Stomach smooth muscle (tissue), 2 donors: ENCODE measurements around the gene RBM15B.

Experiments used
- H3K27ac ChIP-seq: one replicate; pipeline ENCODE4 v1.7.0; 2013; ENCODE audit warnings: mild to moderate bottlenecking, low read length, inconsistent platforms
- H3K27me3 ChIP-seq, 2 donors: one replicate each; pipeline ENCODE4 v1.7.0; 2013; ENCODE audit warnings: low read length in 2 of 2; ENCODE audit not compliant: insufficient read depth in 2 of 2, control insufficient read depth in 1 of 2
- H3K36me3 ChIP-seq, 2 donors: one replicate each; pipeline ENCODE4 v1.7.0; 2013; ENCODE audit warnings: low read length in 2 of 2; ENCODE audit not compliant: control insufficient read depth in 2 of 2, insufficient read depth in 2 of 2
- H3K4me1 ChIP-seq: one replicate; pipeline ENCODE4 v1.7.0; 2013; ENCODE audit warnings: low read length; ENCODE audit not compliant: control insufficient read depth, insufficient read depth
- H3K4me3 ChIP-seq, 2 donors: one replicate each; pipeline ENCODE4 v1.7.0; 2013; ENCODE audit warnings: low read length in 2 of 2
- H3K9ac ChIP-seq, 2 donors: one replicate each; pipeline ENCODE4 v1.7.0; 2013; ENCODE audit warnings: low read length in 2 of 2, mild to moderate bottlenecking in 1 of 2
- H3K9me3 ChIP-seq, 2 donors: one replicate each; pipeline ENCODE4 v1.7.0; 2013; ENCODE audit warnings: low read length in 2 of 2; ENCODE audit not compliant: control insufficient read depth in 2 of 2
- donor health status: healthy.
- donor health status: Pancreatic carcinoma.

The RBM15B gene

DNA sequence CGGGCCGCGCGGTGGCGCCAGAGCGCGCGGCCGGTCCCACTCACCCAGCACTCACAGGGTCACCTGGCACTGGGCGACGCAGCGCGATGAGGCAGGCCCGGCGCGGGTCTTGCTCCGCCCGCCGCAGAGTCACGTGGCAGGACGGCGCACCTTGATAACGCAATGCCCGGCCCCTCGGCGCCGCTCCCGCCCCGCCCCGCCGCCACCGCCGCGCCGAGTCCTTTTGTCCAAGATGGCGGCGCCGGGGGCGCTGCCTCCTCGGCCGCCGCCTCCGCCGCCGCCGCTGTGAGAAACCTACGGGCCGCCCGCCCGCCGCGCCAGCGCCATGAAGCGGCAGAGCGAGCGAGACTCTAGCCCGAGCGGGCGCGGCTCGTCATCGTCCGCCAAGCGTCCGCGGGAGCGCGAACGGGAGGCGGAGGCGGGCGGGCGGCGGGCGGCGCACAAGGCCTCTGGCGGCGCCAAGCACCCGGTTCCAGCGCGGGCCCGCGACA, at the start of gene RBM15B:
Gene RBM15B (plus strand): TSS at position 211 of the 491 bp plus-strand sequence. CDS start 115 bp downstream, at position 326.
- Histone ChIP-seq H3K9ac (peak within 1 kb of the TSS; percentile 54 to 72), H3K27ac (peak within 1 kb of the TSS; percentile 60), H3K36me3 (peaks cover 40 to 48% of the 10 kb centered on the region in 2 donors), H3K27me3 (no peaks in the 10 kb centered on the region), H3K4me3 (peak within 1 kb of the TSS; percentile 54 to 78), H3K9me3 (no peaks in the 10 kb centered on the region), H3K4me1 (peaks cover 61% of the 10 kb centered on the region)

GRCh38 chr3:51343918-51344687, 47.0 kb upstream of the RBM15B start:
- peaks cover 0 to 2% of the 10 kb centered on the region in 2 donors for H3K36me3 ChIP-seq
- H3K4me3 ChIP-seq: no peak overlapping the region
- H3K27ac ChIP-seq: no peak overlapping the region
- no peaks in the 10 kb centered on the region for H3K27me3 ChIP-seq
- H3K9ac ChIP-seq: no peak overlapping the region
- peaks cover 7% of the 10 kb centered on the region for H3K4me1 ChIP-seq
- no peaks in the 10 kb centered on the region for H3K9me3 ChIP-seq

GRCh38 chr3:51350751-51351150, 40.3 kb upstream of the RBM15B start:
- H3K27me3 ChIP-seq: no peaks in the 10 kb centered on the region
- H3K4me1 ChIP-seq: no peaks in the 10 kb centered on the region
- H3K9me3 ChIP-seq: no peaks in the 10 kb centered on the region
- H3K27ac ChIP-seq: no peak overlapping the region
- H3K4me3 ChIP-seq: no peak overlapping the region
- no peak overlapping the region for H3K9ac ChIP-seq
- peaks cover 0 to 9% of the 10 kb centered on the region in 2 donors for H3K36me3 ChIP-seq

DNA sequence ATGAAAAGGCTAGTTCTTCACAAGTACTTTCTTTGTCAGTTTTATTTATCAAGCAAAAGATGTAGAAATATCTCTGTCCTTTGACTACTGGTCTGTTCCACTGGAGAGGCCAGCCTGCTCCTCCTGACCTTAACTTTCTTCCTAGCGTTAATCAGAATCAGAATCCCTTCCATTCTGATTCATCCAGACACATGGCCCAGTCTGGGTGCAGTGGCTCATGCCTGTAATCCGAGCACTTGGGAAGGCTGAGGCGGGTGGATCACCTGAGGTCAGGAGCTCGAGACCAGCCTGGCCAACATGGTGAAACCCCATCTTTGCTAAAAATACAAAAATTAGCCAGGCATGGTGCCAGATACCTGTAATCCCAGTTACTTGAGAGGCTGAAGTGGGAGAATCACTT, 38.0 kb upstream of the RBM15B start:
- Histone ChIP-seq H3K27ac (no peak overlapping the region), H3K27me3 (no peaks in the 10 kb centered on the region), H3K4me1 (no peaks in the 10 kb centered on the region), H3K4me3 (no peak overlapping the region), H3K9ac (no peak overlapping the region), H3K9me3 (no peaks in the 10 kb centered on the region), H3K36me3 (peaks cover 3 to 16% of the 10 kb centered on the region in 2 donors)

- Histone ChIP-seq H3K4me1 (no peaks in the 10 kb centered on the region), H3K9me3 (no peaks in the 10 kb centered on the region), H3K36me3 (peaks cover 3 to 16% of the 10 kb centered on the region in 2 donors), H3K9ac (no peak overlapping the region), H3K27ac (no peak overlapping the region), H3K27me3 (no peaks in the 10 kb centered on the region), H3K4me3 (no peak overlapping the region)
These were observed 37.4 kb upstream of the RBM15B start for GRCh38 chr3:51353691-51354090.

DNA sequence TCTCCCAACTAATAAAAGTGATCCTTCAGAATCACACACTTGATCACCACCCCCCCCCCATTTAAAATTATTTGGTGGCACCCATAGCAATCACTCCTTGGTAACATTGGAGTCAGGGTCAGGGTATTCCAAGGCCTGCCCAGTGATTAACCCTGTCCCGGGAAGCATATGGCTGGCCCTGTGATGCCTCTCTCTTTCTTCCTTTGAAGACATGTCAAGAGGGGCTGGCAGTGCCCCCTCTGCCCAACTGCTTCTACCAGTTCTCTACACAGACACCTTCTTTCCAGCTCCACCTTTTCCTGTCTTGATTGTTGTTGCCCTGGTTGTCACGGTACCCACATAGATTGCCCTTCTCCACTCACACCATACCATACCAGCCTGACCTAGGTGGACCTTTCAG, 36.9 kb upstream of the RBM15B start:
- H3K9me3 ChIP-seq: no peaks in the 10 kb centered on the region
- H3K4me1 ChIP-seq: no peaks in the 10 kb centered on the region
- H3K27ac ChIP-seq: no peak overlapping the region
- no peak overlapping the region for H3K4me3 ChIP-seq
- H3K27me3 ChIP-seq: no peaks in the 10 kb centered on the region
- H3K36me3 ChIP-seq: peaks cover 3 to 14% of the 10 kb centered on the region in 2 donors
- no peak overlapping the region for H3K9ac ChIP-seq

DNA sequence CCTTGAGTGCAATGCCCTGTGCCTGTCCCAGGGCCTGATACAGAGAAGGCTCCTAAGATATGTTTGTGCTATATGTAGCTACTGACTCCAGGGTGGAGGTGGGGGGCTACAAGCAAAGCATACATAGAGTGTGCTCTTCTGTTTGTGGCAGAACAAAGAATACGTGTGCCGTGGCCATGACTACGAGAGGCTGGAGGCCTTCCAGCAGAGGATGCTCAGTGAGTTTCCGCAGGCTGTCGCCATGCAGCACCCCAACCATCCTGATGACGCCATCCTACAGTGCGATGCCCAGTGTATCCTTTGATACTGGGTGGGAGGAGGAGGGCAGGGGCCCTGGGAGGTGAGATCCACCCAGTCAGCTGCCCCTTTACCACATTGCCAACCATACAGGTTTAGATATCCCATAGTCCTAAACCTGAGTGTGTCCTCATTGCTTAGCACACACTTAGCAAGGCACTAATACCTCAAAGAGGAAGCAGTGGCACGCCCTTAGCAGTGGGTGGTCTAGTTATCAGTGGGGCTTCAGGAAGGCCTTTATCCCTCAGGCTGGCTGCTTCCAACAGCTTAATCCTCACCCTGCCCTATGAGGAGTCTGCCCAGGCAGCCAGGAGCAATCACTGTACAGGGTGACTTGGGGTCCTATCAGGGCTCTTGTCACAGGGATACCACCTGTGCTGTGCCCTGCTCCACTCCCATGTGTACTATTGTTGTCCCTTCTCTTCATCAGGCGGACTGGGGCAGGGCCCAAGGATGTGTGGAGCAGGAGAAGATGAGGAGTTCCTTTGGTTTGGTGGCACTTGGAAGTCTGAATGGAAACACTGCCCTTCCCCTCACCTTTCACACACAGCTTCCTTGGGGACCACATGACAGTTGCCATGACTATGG, 36.1 kb upstream of the RBM15B start:
- no peaks in the 10 kb centered on the region for H3K27me3 ChIP-seq
- H3K4me1 ChIP-seq: no peaks in the 10 kb centered on the region
- H3K4me3 ChIP-seq: no peak overlapping the region
- no peak overlapping the region for H3K9ac ChIP-seq
- no peak overlapping the region for H3K27ac ChIP-seq
- no peaks in the 10 kb centered on the region for H3K9me3 ChIP-seq
- H3K36me3 ChIP-seq: peaks cover 7 to 14% of the 10 kb centered on the region in 2 donors

- no peak overlapping the region for H3K27ac ChIP-seq
- H3K4me1 ChIP-seq: no peaks in the 10 kb centered on the region
- H3K9me3 ChIP-seq: no peaks in the 10 kb centered on the region
- no peak overlapping the region for H3K9ac ChIP-seq
- H3K36me3 ChIP-seq: peaks cover 7 to 13% of the 10 kb centered on the region in 2 donors
- no peak overlapping the region for H3K4me3 ChIP-seq
- H3K27me3 ChIP-seq: no peaks in the 10 kb centered on the region
These were observed 35.0 kb upstream of the RBM15B start for GRCh38 chr3:51355891-51356578.

DNA sequence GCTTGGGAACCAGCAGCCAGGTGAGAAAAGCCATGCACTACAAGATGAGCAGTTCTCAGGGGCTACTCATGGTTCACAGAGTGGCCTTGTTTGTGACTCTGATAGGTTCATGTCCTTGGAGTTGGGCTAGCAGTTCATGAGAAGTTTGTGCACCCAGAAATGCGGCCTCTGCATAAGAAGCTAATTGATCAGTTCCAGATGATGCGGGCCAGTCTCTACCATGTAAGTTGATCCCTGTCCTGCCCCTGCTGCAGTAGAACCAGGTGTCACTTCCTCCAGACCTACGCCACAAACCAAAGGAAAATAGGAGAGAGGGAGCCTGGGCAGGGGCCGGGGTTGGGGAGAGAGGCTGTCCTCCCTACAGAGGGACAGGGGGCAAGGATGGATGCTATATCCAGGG, 33.2 kb upstream of the RBM15B start:
- H3K4me1 ChIP-seq: no peaks in the 10 kb centered on the region

DNA sequence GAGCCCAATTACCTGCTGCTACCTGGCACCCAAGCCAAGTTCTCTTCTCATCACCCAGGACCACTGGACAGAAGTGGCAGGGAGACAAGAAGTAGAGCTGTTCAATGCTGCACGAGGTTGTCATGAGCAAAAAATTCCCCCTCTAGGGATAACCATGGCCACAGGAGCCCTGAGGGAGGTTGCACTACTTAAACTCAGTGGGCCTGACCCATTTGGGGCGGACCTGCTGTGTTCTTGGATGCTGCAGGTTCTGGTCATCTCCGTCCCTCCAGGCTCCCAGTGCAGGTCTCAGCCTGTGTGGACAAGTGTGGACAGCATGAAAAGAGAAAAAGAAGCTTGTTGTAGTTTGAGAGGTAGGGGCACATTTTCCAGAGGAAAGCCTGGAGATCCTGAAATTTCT, 32.1 kb upstream of the RBM15B start:
- no peak overlapping the region for H3K9ac ChIP-seq
- H3K9me3 ChIP-seq: no peaks in the 10 kb centered on the region
- H3K4me3 ChIP-seq: no peak overlapping the region
- H3K36me3 ChIP-seq: peaks cover 7 to 23% of the 10 kb centered on the region in 2 donors
- H3K4me1 ChIP-seq: no peaks in the 10 kb centered on the region
- no peaks in the 10 kb centered on the region for H3K27me3 ChIP-seq
- no peak overlapping the region for H3K27ac ChIP-seq

More for the DNA sequence above, 33.2 kb upstream of the RBM15B start:
- no peak overlapping the region for H3K9ac ChIP-seq
- H3K36me3 ChIP-seq: peaks cover 7 to 23% of the 10 kb centered on the region in 2 donors
- H3K27me3 ChIP-seq: no peaks in the 10 kb centered on the region
- H3K27ac ChIP-seq: no peak overlapping the region
- no peak overlapping the region for H3K4me3 ChIP-seq
- no peaks in the 10 kb centered on the region for H3K9me3 ChIP-seq
